GM19239 (cell line): ENCODE data around the gene FMNL3.
A peak's percentile ranks its signal among the peaks of the same experiment; 100 is the strongest.

Experiments used
- DNase-seq: peaks from one replicate; pipeline ENCODE4 v3.0.0; 2011; ENCODE audit warnings: low spot score; ENCODE audit not compliant: insufficient read length
- FAIRE-seq: peaks from 2 replicates; lab custom pipeline; 2011; peaks lifted over from hg19 to GRCh38; lab: Jason Lieb, UNC

The FMNL3 gene

GRCh38 chr12:49683599-49684309 lies 23.5 kb downstream of the FMNL3 start:
- FAIRE-seq (no peak), DNase-seq (no peak)

- FAIRE-seq (no peak), DNase-seq (no peak)
Observed at GRCh38 chr12:49680075-49680474, 27.1 kb downstream of the FMNL3 start.

- FAIRE-seq, result no peak
- no peak for DNase-seq
Observed at GRCh38 chr12:49678711-49679110, 28.5 kb downstream of the FMNL3 start.

- DNase-seq, result no peak
- no peak for FAIRE-seq
Observed at GRCh38 chr12:49675137-49675536, 32.1 kb downstream of the FMNL3 start.

GRCh38 chr12:49674318-49674981 lies 32.8 kb downstream of the FMNL3 start:
- FAIRE-seq, result no peak

GRCh38 chr12:49673446-49674317 lies 33.5 kb downstream of the FMNL3 start:
- no peak for DNase-seq
- peak; percentile 51 for FAIRE-seq

More at GRCh38 chr12:49674318-49674981, 32.8 kb downstream of the FMNL3 start:
- no peak for DNase-seq

GRCh38 chr12:49672301-49673217 lies 34.6 kb downstream of the FMNL3 start:
- DNase-seq, result no peak
- no peak for FAIRE-seq

- DNase-seq, result no peak
- FAIRE-seq, result no peak
Observed at GRCh38 chr12:49671031-49671765, 36.0 kb downstream of the FMNL3 start.

- FAIRE-seq, result no peak
- no peak for DNase-seq
Observed at GRCh38 chr12:49669796-49670195, 37.4 kb downstream of the FMNL3 start.

- FAIRE-seq (no peak), DNase-seq (no peak)
Observed at GRCh38 chr12:49667325-49668090, 39.7 kb downstream of the FMNL3 start.

GRCh38 chr12:49666176-49666575 lies 41.0 kb downstream of the FMNL3 start:
- DNase-seq (no peak), FAIRE-seq (no peak)

- DNase-seq (no peak), FAIRE-seq (no peak)
Observed at GRCh38 chr12:49665384-49665783, 41.8 kb downstream of the FMNL3 start.

GRCh38 chr12:49664591-49665239 lies 42.5 kb downstream of the FMNL3 start:
- FAIRE-seq (peak; percentile 84), DNase-seq (peak; percentile 40)

- DNase-seq, result no peak
- no peak for FAIRE-seq
Observed at GRCh38 chr12:49664167-49664566, 43.0 kb downstream of the FMNL3 start.

GRCh38 chr12:49662998-49663843 lies 44.0 kb downstream of the FMNL3 start:
- DNase-seq (peak; percentile 92), FAIRE-seq (peak; percentile 92)

- no peak for DNase-seq
- no peak for FAIRE-seq
Observed at GRCh38 chr12:49661746-49662145, 45.5 kb downstream of the FMNL3 start.

- FAIRE-seq, result peak; percentile 73
Observed at GRCh38 chr12:49661191-49661590, 46.0 kb downstream of the FMNL3 start.

More at GRCh38 chr12:49661191-49661590, 46.0 kb downstream of the FMNL3 start:
- no peak for DNase-seq
